D721Med (cell line): Measurements from ENCODE around the gene PRKN.
"Not testable (repeated sequence)": the region's sequence is repeated elsewhere in the genome, so short reads cannot be mapped to it uniquely, and the experiment has no call there.

ENCODE experiments used
- DNase-seq: peaks from one replicate; pipeline ENCODE4 v3.0.0; 2011; ENCODE audit warnings: low spot score; ENCODE audit not compliant: insufficient read length
- FAIRE-seq: peaks from 2 replicates; lab custom pipeline; 2011; peaks lifted over from hg19 to GRCh38; lab: Jason Lieb, UNC
- CTCF ChIP-seq: IDR thresholded peaks from 2 replicates; pipeline ENCODE4 v1.5.1; 2012; ENCODE audit warnings: mild to moderate bottlenecking, control low read depth; ENCODE audit not compliant: insufficient read depth; ENCODE audit errors: missing control alignments

PRKN gene

GRCh38 chr6:161507375-161507774 is 1220.2 kb downstream of the PRKN start:
- DNase-seq (no peak), FAIRE-seq (no peak)
- no peak for TF ChIP-seq CTCF

GRCh38 chr6:161503570-161503969 is 1224.0 kb downstream of the PRKN start:
- no peak for DNase-seq
- FAIRE-seq = no peak
- TF ChIP-seq CTCF = no peak

- no peak for DNase-seq
- TF ChIP-seq CTCF = no peak
- no peak for FAIRE-seq
Measured at GRCh38 chr6:161498881-161499280, 1228.7 kb downstream of the PRKN start.

- peak; percentile 33 for TF ChIP-seq CTCF
- FAIRE-seq (no peak), DNase-seq (no peak)
Measured at GRCh38 chr6:161498359-161498758, 1229.2 kb downstream of the PRKN start.

GRCh38 chr6:161496941-161497340 is 1230.6 kb downstream of the PRKN start:
- no peak for FAIRE-seq
- DNase-seq = no peak
- no peak for TF ChIP-seq CTCF

GRCh38 chr6:161496271-161496670 is 1231.3 kb downstream of the PRKN start:
- not testable (repeated sequence) for FAIRE-seq, DNase-seq

GRCh38 chr6:161494566-161494965 is 1233.0 kb downstream of the PRKN start:
- no peak for TF ChIP-seq CTCF
- DNase-seq = no peak
- FAIRE-seq = no peak

GRCh38 chr6:161493576-161494118 is 1233.9 kb downstream of the PRKN start:
- FAIRE-seq (no peak), DNase-seq (no peak)
- no peak for TF ChIP-seq CTCF
